Right lobe of liver (tissue), 6 donors: ENCODE data around the gene ATP6AP2. TPM values are rescaled to one million over a fixed set of nuclear protein-coding genes. Genes with fewer than 3 reads are reported as not detected.

Experiments
- ATAC-seq, 4 donors: fragments of 200-7000 bp; cut with Tn5 transposase; one replicate each; pipeline ENCODE4 v1.9.1; 2020; ENCODE audit warnings: mild to moderate bottlenecking in 4 of 4, moderate library complexity in 4 of 4
- DNase-seq, 3 donors: peaks; one replicate each; pipeline ENCODE4 v3.0.0-alpha.2; 2020
- H3K27ac ChIP-seq, 3 donors: fragments of 200-600 bp; one replicate each; pipeline ENCODE4 v1.8.0; 2022
- H3K27me3 ChIP-seq, 2 donors: fragments of 200-600 bp; one replicate each; pipeline ENCODE4 v1.8.0; 2022
- H3K36me3 ChIP-seq, 4 donors: fragments of 200-600 bp; sonication (generic) in 1 of 4; one replicate each; pipeline versions ENCODE4 v1.5.1 to v1.8.0; 2017 to 2022; ENCODE audit warnings: control low read depth in 1 of 4
- H3K4me1 ChIP-seq, 4 donors: fragments of 200-600 bp; sonication (generic) in 1 of 4; one replicate each; pipeline versions ENCODE4 v1.5.1 to v1.8.0; 2017 to 2022; ENCODE audit warnings: control low read depth in 1 of 4
- H3K4me3 ChIP-seq, 3 donors: fragments of 200-600 bp; one replicate each; pipeline ENCODE4 v1.8.0; 2022
- H3K9me3 ChIP-seq, 4 donors: fragments of 200-600 bp; sonication (generic) in 1 of 4; one replicate each; pipeline versions ENCODE4 v1.5.1 to v1.8.0; 2017 to 2022; ENCODE audit warnings: control low read depth in 1 of 4
- POLR2A ChIP-seq: fragments of 450-650 bp; IDR thresholded peaks from one replicate; pipeline ENCODE4 v1.6.1; 2017; ENCODE audit warnings: antibody characterized with exemption, mild to moderate bottlenecking
- WGBS: methylation state at CpG from one replicate; pipeline ENCODE4 v1.1.6; 2018; ENCODE audit warnings: low coverage, low lambda C conversion rate; ENCODE audit not compliant: insufficient coverage; ENCODE audit errors: missing lambda C conversion rate; 5-methylcytosine and 5-hydroxymethylcytosine counted together
- intact Hi-C, 2 donors: fragments of 100-400 bp; cut with DNase I; formaldehyde crosslinking; loops; one replicate each; pipeline versions ENCODE4 v1.11.2 to v1.14.1; 2022
- total RNA-seq, 6 experiments: library from RNA; depleted of rRNA in 2 of 6; stranded (reverse); fragments of >200 nt in 2 of 6; fragmentation: NEBNext Ultra II Directional in 3 of 6; extraction: Animal tissue kit (Norgen Biotek cat#: 25700) in 3 of 6; gene quantifications; one replicate each; pipeline versions ENCODE4 v1.1.0 to v1.2.4, GENCODE V29; 2016 to 2023
- TF ChIP-seq, protein P1 (sequence below), 4 donors: fragments of 200-600 bp in 3 of 4; fragments of 450-650 bp in 1 of 4; IDR thresholded peaks; one replicate each; pipeline versions ENCODE4 v1.5.1 to v1.8.0; 2016 to 2022; ENCODE audit warnings: antibody characterized with exemption in 4 of 4, mild to moderate bottlenecking in 2 of 4
- donor health status: DM: no; HTN: yes; CAD: no.
- donor health status: DM: no; HTN: no; CAD: no.
- donor health status: DM: no; HTN: no; CAD: no.
- donor health status: DM: no; HTN: yes; CAD: no.
- donor health status: DM: no; HTN: yes; CAD: no.

The ATP6AP2 gene
- total RNA-seq, 6 experiments from 2014 or later = 44.0 to 63.1 (median 54.0) TPM

DNA sequence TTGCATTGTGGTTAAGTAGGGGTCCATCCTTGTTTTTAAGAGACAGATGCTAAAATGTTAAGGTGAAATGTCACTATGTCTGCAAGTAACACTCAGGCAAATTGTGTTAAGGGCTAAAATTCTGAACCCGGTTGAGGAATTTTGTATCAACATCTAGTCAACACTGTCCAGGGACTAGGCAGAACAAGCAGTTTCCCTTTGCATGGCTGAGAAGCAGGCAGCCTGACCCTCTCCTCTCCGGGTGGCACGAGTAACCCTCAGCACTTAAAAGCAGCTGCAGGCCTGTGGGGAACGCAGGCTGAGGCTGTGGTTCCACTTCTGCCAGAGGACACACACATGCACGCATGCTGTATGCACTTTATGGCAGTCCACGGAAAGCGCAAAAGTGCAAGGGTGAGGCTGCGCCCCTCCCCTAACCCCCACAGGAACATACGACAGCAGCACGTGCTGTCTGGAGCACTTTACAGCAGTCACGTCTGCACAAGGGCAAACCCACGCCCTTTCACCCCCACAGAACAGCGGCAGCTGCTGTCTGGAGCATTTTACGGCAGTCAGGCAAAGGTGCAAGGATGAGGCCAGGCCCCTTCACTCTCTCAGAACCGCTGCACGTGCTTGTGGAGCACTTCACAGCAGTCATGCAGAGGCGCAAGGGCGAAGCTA lies 41.8 kb downstream of the ATP6AP2 start:
- ATAC-seq (no peak), DNase-seq (no peak)
- TF ChIP-seq, protein P1, sequence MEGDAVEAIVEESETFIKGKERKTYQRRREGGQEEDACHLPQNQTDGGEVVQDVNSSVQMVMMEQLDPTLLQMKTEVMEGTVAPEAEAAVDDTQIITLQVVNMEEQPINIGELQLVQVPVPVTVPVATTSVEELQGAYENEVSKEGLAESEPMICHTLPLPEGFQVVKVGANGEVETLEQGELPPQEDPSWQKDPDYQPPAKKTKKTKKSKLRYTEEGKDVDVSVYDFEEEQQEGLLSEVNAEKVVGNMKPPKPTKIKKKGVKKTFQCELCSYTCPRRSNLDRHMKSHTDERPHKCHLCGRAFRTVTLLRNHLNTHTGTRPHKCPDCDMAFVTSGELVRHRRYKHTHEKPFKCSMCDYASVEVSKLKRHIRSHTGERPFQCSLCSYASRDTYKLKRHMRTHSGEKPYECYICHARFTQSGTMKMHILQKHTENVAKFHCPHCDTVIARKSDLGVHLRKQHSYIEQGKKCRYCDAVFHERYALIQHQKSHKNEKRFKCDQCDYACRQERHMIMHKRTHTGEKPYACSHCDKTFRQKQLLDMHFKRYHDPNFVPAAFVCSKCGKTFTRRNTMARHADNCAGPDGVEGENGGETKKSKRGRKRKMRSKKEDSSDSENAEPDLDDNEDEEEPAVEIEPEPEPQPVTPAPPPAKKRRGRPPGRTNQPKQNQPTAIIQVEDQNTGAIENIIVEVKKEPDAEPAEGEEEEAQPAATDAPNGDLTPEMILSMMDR (IDR thresholded peaks at IDR 0.05) = no peak
- TF ChIP-seq POLR2A = no peak
- Histone ChIP-seq H3K4me1 (no peaks in the 10 kb centered on the region), H3K36me3 (peaks cover 0 to under 1% (median 0%) of the 10 kb centered on the region in 4 donors), H3K9me3 (no peaks in the 10 kb centered on the region), H3K27ac (no peak overlapping the region), H3K27me3 (peaks cover 0 to 7% of the 10 kb centered on the region in 2 donors), H3K4me3 (no peak overlapping the region)
- WGBS = 70% methylated on average over 8 of the region's 18 CpGs
- intact Hi-C loops = no loop called here

DNA sequence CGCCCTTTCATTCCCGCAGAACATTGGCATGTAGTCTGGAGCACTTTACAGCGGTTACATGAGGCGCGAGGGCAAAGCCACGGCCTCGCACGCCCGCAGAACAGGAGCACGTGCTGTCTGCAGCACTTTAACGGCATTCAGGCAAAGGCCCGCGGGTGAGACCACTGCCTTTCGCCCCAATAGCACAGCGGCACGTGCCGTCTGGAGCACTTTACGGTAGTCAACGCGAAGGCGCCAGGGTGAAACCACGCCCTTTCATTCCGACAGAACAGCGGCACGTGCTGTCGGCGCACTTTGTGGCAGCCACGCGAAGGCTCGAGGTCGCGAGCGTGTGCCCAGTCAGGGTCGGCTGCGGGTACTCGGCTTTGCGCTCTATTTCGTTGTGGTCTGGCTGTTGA lies 42.4 kb downstream of the ATP6AP2 start, which contains the start of gene MPC1L:
TSS of gene MPC1L (plus strand) at position 290 of the 398 bp plus-strand sequence. CDS start 138 bp downstream, outside the sequence.
- TF ChIP-seq, protein P1 (IDR thresholded peaks at IDR 0.05) = no peak
- no peak for TF ChIP-seq POLR2A
- Histone ChIP-seq H3K27ac (no peak within 1 kb of the TSS), H3K9me3 (no peaks in the 10 kb centered on the region), H3K27me3 (peaks cover 0 to 7% of the 10 kb centered on the region in 2 donors), H3K4me3 (no peak within 1 kb of the TSS), H3K4me1 (no peaks in the 10 kb centered on the region), H3K36me3 (peaks cover 0 to 6% (median 2%) of the 10 kb centered on the region in 4 donors)
- ATAC-seq (no peak), DNase-seq (no peak)
- WGBS = 80% methylated on average over 8 of the region's 38 CpGs
- intact Hi-C loops = no loop called here

DNA sequence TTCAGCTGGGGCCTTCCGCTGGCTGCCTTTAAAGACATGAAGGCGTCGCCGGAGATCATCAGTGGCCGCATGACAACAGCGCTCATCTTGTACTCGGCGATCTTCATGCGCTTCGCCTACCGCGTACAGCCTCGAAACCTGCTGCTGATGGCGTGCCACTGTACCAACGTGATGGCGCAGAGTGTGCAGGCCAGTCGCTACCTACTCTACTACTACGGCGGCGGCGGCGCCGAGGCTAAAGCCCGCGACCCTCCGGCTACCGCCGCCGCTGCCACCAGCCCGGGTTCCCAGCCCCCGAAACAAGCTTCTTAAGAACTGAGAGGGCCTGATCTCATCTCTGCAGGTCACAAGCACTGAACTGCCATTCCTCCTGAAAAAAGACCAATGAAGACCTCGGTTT lies 42.9 kb downstream of the ATP6AP2 start:
- ATAC-seq = no peak
- TF ChIP-seq POLR2A = no peak
- TF ChIP-seq, protein P1 (IDR thresholded peaks at IDR 0.05) = no peak
- Histone ChIP-seq H3K4me1 (no peaks in the 10 kb centered on the region), H3K27ac (no peak overlapping the region), H3K9me3 (no peaks in the 10 kb centered on the region), H3K36me3 (peaks cover 0 to 11% (median 4%) of the 10 kb centered on the region in 4 donors), H3K4me3 (no peak overlapping the region), H3K27me3 (peaks cover 0 to 4% of the 10 kb centered on the region in 2 donors)
- intact Hi-C loops = no loop called here
- 63% methylated on average over 11 of the region's 32 CpGs for WGBS
- no peak for DNase-seq

DNA sequence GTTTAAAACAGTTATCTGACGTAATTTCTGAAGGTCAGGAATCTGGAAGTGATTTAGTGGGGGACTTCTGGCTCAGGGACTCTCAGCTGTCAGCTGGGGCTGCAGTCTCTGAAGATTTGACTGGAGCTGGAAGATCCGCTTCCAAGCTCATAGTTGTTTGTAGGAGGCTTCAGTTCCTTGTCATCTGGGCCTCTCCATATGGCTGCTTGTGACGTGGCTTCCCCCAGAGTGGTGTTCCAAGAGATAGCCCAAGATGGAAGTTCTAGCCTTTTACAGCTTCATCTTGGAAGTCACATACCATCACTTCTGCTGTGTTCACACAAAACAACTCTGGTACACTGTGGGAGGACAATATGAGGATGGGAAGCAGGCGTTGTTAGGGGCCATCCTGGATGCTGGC lies 44.5 kb downstream of the ATP6AP2 start:
- Histone ChIP-seq H3K9me3 (no peaks in the 10 kb centered on the region), H3K36me3 (peaks cover 0 to 23% (median 8%) of the 10 kb centered on the region in 4 donors), H3K4me3 (no peak overlapping the region), H3K27me3 (peaks cover 0 to 4% of the 10 kb centered on the region in 2 donors), H3K27ac (no peak overlapping the region), H3K4me1 (no peaks in the 10 kb centered on the region)
- intact Hi-C loops = no loop called here
- DNase-seq (no peak), ATAC-seq (no peak)
- 71% methylated on average over 4 of the region's 4 CpGs for WGBS
- no peak for TF ChIP-seq POLR2A
- TF ChIP-seq, protein P1 (IDR thresholded peaks at IDR 0.05) = no peak
